H1 (cell line): ENCODE data around the gene DPT. TPM values are rescaled to one million over a fixed set of nuclear protein-coding genes. Genes with fewer than 3 reads are reported as not detected.

Experiments
- BCL11A ChIP-seq, 2 experiments: IDR thresholded peaks; one replicate each; pipeline ENCODE4 v1.6.1; 2011; ENCODE audit warnings: low read depth in 2 of 2, low read length in 2 of 2, mild to moderate bottlenecking in 2 of 2
- BRCA1 ChIP-seq: IDR thresholded peaks from 2 replicates; pipeline ENCODE4 v1.6.1; 2012; ENCODE audit warnings: low read depth, low read length, improper control_type of control experiment
- RAD21 ChIP-seq, 2 experiments: IDR thresholded peaks in 1 of 2; conservative IDR thresholded peaks in 1 of 2; 2 replicates each; pipeline ENCODE4 v1.6.1; 2011; ENCODE audit warnings: low read depth in 2 of 2, low read length in 2 of 2, improper control_type of control experiment in 1 of 2, inconsistent platforms in 1 of 2, mild to moderate bottlenecking in 1 of 2, moderate library complexity in 1 of 2
- polyA plus RNA-seq, 7 experiments: library from polyadenylated mRNA; depleted of rRNA in 3 of 7; stranded (reverse) in 5 of 7; unstranded in 2 of 7; fragments of >200 nt in 5 of 7; fragments of 200-250 nt in 2 of 7; gene quantifications; 1 replicate in 5 of 7; 2 replicates in 1 of 7; 4 replicates in 1 of 7; pipeline versions ENCODE4 v1.2.1 to v1.2.3, GENCODE V29; 2011 to 2013; ENCODE audit warnings: missing spikeins in 2 of 7, mixed read lengths in 2 of 7
- total RNA-seq: library from RNA; stranded (reverse); fragmentation: NEBNext Ultra II Directional; extraction: Animal tissue kit (Norgen Biotek cat#: 25700); gene quantifications from 2 replicates; pipeline ENCODE4 v1.2.1, GENCODE V29; 2021

DPT gene
- total and polyA plus RNA-seq, 2 of the 8 experiments (the other 6 are each of a cell fraction or from before 2014, with no cell fraction given), result not detected

GRCh38 chr1:168687816-168688215 lies 41.2 kb downstream of the DPT start (continued):
- TF ChIP-seq RAD21 (IDR thresholded peaks at IDR 0.05 in 1 of 2, conservative IDR thresholded peaks at IDR 0.05 in 1 of 2; ENCODE audit: low read depth in 2 of 2, low read length in 2 of 2) (peak; percentile 58 to 62), BRCA1 (no peak), BCL11A (IDR thresholded peaks at IDR 0.05; ENCODE audit: low read depth in 2 of 2, low read length in 2 of 2) (no peak)
- TF ChIP-seq, all 59 proteins: peak for 2
